Measurements from ENCODE around the gene ABLIM1. TPM values are rescaled to one million over a fixed set of nuclear protein-coding genes. Genes with fewer than 3 reads are reported as not detected.

ABLIM1 gene
- total RNA-seq, 1 experiment from 2014 or later: 79.3 TPM

GRCh38 chr10:114655671-114656070 is 2.4 kb downstream of the ABLIM1 start:
- Histone ChIP-seq H3K36me3 (ENCODE audit: control insufficient read depth, insufficient read depth, low read length) (no peaks in the 10 kb centered on the region), H3K4me3 (ENCODE audit: low read depth, low read length) (no peak overlapping the region), H3K4me1 (peaks cover 39% of the 10 kb centered on the region), H3K9me3 (no peaks in the 10 kb centered on the region), H3K27me3 (replicated peaks; ENCODE audit: control insufficient read depth, insufficient read depth, low read length) (no peaks in the 10 kb centered on the region)
- peak overlapping the region; percentile 54 for H3K27ac Mint-ChIP-seq (ENCODE audit: unreplicated experiment)
- POLR2A ChIA-PET: no interaction called here
- intact Hi-C loops (cut with micrococcal nuclease; ENCODE audit: unreplicated experiment): loop anchor here (1.0 kb wide), 3 partner anchors 9 to 30 kb away; no protein-coding TSS in a partner anchor
- peaks cover 22% of the 10 kb centered on the region for H3K4me1 Mint-ChIP-seq (ENCODE audit: low read depth, unreplicated experiment)
- peak overlapping the region; percentile 37 for H3K4me3 Mint-ChIP-seq (ENCODE audit: unreplicated experiment)
- TF ChIP-seq, protein P1, sequence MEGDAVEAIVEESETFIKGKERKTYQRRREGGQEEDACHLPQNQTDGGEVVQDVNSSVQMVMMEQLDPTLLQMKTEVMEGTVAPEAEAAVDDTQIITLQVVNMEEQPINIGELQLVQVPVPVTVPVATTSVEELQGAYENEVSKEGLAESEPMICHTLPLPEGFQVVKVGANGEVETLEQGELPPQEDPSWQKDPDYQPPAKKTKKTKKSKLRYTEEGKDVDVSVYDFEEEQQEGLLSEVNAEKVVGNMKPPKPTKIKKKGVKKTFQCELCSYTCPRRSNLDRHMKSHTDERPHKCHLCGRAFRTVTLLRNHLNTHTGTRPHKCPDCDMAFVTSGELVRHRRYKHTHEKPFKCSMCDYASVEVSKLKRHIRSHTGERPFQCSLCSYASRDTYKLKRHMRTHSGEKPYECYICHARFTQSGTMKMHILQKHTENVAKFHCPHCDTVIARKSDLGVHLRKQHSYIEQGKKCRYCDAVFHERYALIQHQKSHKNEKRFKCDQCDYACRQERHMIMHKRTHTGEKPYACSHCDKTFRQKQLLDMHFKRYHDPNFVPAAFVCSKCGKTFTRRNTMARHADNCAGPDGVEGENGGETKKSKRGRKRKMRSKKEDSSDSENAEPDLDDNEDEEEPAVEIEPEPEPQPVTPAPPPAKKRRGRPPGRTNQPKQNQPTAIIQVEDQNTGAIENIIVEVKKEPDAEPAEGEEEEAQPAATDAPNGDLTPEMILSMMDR (IDR thresholded peaks at IDR 0.05; ENCODE audit: insufficient read depth in 1 of 2, low read depth in 1 of 2, low read length in 1 of 2, severe bottlenecking in 1 of 2, unreplicated experiment in 1 of 2): no peak
- no peaks in the 10 kb centered on the region for H3K27me3 Mint-ChIP-seq (ENCODE audit: insufficient read depth, unreplicated experiment)
- no peak for DNase-seq
- H3K36me3 Mint-ChIP-seq (ENCODE audit: insufficient read depth, unreplicated experiment): peaks cover 6% of the 10 kb centered on the region
- no peaks in the 10 kb centered on the region for H3K9me3 Mint-ChIP-seq (ENCODE audit: unreplicated experiment)
- BruUV-seq (replicated peaks): no TSS peak
- CTCF ChIA-PET: interaction anchor here (1.0 to 1.3 kb wide), 2 partner anchors 28 to 39 kb away, joined by 3 to 5 read pairs; no protein-coding TSS in a partner anchor

DNA sequence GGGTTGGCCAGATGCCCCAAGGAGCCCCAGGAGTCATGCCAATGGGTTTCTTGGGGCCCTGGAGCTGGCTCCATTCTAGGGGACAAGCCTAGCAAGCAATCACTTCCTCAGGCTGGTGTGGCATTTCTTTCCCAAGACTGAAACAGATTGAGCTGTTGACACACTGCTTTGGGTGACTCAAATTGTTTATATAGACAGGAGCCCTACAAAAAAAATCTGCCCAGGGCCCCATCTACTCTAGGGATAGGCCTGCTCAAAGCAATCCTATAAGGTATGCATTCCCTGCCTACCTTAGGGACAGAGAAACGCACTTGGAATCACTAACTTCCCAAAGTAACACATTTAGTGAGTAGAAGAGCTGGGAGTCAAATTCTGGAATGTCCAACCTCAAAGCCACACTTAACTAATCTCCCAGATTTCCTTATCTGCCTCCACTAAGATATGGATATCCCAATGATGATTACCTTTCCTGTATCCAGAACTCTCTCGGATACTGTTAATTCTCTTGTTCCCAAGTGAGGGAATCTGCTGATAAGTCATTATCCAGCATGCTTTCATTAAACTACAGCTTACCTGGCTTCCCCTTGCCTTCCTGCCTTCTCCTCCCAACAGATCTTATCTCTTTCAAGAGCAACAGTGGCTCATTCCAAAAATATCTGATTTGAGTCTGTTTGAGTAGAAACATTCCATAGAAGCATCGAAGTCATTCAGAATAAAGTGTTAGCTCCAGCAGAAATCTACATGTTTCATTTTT is 3.1 kb downstream of the ABLIM1 start:
- Histone ChIP-seq H3K36me3 (ENCODE audit: control insufficient read depth, insufficient read depth, low read length) (no peaks in the 10 kb centered on the region), H3K9me3 (no peaks in the 10 kb centered on the region), H3K4me1 (peaks cover 46% of the 10 kb centered on the region), H3K27me3 (replicated peaks; ENCODE audit: control insufficient read depth, insufficient read depth, low read length) (no peaks in the 10 kb centered on the region), H3K4me3 (ENCODE audit: low read depth, low read length) (no peak overlapping the region)
- BruUV-seq (replicated peaks): no TSS peak
- Mint-ChIP-seq H3K27me3 (ENCODE audit: insufficient read depth, unreplicated experiment) (no peaks in the 10 kb centered on the region), H3K27ac (ENCODE audit: unreplicated experiment) (peak overlapping the region; percentile 54), H3K9me3 (ENCODE audit: unreplicated experiment) (no peaks in the 10 kb centered on the region), H3K4me3 (ENCODE audit: unreplicated experiment) (peak overlapping the region; percentile 37), H3K4me1 (ENCODE audit: low read depth, unreplicated experiment) (peaks cover 26% of the 10 kb centered on the region), H3K36me3 (ENCODE audit: insufficient read depth, unreplicated experiment) (peaks cover 6% of the 10 kb centered on the region)
- TF ChIP-seq, protein P1 (IDR thresholded peaks at IDR 0.05; ENCODE audit: insufficient read depth in 1 of 2, low read depth in 1 of 2, low read length in 1 of 2, severe bottlenecking in 1 of 2, unreplicated experiment in 1 of 2): no peak
- POLR2A ChIA-PET: interaction anchor here (0.6 to 0.8 kb wide), 2 partner anchors 20 to 419 kb away, joined by 3 to 8 read pairs; no protein-coding TSS in a partner anchor
- CTCF ChIA-PET: interaction anchor here (0.9 to 1.3 kb wide), 3 partner anchors 22 to 40 kb away, joined by 3 to 5 read pairs (median 3); no protein-coding TSS in a partner anchor
- intact Hi-C loops (cut with micrococcal nuclease; ENCODE audit: unreplicated experiment): loop anchor here (1.0 kb wide), 3 partner anchors 9 to 30 kb away; no protein-coding TSS in a partner anchor
- DNase-seq: peak; percentile 58 to 65

- Histone ChIP-seq H3K4me1 (peaks cover 50% of the 10 kb centered on the region), H3K36me3 (ENCODE audit: control insufficient read depth, insufficient read depth, low read length) (no peaks in the 10 kb centered on the region), H3K27me3 (replicated peaks; ENCODE audit: control insufficient read depth, insufficient read depth, low read length) (no peaks in the 10 kb centered on the region), H3K9me3 (no peaks in the 10 kb centered on the region), H3K4me3 (ENCODE audit: low read depth, low read length) (no peak overlapping the region)
- DNase-seq: no peak
- peaks cover 27% of the 10 kb centered on the region for H3K4me1 Mint-ChIP-seq (ENCODE audit: low read depth, unreplicated experiment)
- H3K27ac Mint-ChIP-seq (ENCODE audit: unreplicated experiment): no peak overlapping the region
- H3K4me3 Mint-ChIP-seq (ENCODE audit: unreplicated experiment): no peak overlapping the region
- no peaks in the 10 kb centered on the region for H3K27me3 Mint-ChIP-seq (ENCODE audit: insufficient read depth, unreplicated experiment)
- no TSS peak for BruUV-seq (replicated peaks)
- CTCF ChIA-PET: no interaction called here
- intact Hi-C loops (cut with micrococcal nuclease; ENCODE audit: unreplicated experiment): no loop called here
- H3K9me3 Mint-ChIP-seq (ENCODE audit: unreplicated experiment): no peaks in the 10 kb centered on the region
- H3K36me3 Mint-ChIP-seq (ENCODE audit: insufficient read depth, unreplicated experiment): peaks cover 12% of the 10 kb centered on the region
- TF ChIP-seq, protein P1 (IDR thresholded peaks at IDR 0.05; ENCODE audit: insufficient read depth in 1 of 2, low read depth in 1 of 2, low read length in 1 of 2, severe bottlenecking in 1 of 2, unreplicated experiment in 1 of 2): no peak
- POLR2A ChIA-PET: no interaction called here
These were observed 4.1 kb downstream of the ABLIM1 start for GRCh38 chr10:114653926-114654325.
